EH (cell line): Measurements from ENCODE around the gene CEP70.
"Not testable (repeated sequence)": the region's sequence is repeated elsewhere in the genome, so short reads cannot be mapped to it uniquely, and the experiment has no call there.

ENCODE experiments used
- DNase-seq: peaks from one replicate; pipeline ENCODE4 v3.0.0-alpha.2; 2015; ENCODE audit warnings: low read depth

The CEP70 gene

GRCh38 chr3:138591392-138591791, 2.7 kb downstream of the CEP70 start:
- DNase-seq = no peak

GRCh38 chr3:138588445-138588844, 5.6 kb downstream of the CEP70 start:
- DNase-seq = no peak

GRCh38 chr3:138587374-138587773, 6.7 kb downstream of the CEP70 start:
- no peak for DNase-seq

GRCh38 chr3:138578961-138579574, 15.0 kb downstream of the CEP70 start:
- DNase-seq = no peak

- DNase-seq = no peak
These were observed 15.9 kb downstream of the CEP70 start for GRCh38 chr3:138578141-138578540.

GRCh38 chr3:138573138-138573537, 20.9 kb downstream of the CEP70 start:
- no peak for DNase-seq

DNA sequence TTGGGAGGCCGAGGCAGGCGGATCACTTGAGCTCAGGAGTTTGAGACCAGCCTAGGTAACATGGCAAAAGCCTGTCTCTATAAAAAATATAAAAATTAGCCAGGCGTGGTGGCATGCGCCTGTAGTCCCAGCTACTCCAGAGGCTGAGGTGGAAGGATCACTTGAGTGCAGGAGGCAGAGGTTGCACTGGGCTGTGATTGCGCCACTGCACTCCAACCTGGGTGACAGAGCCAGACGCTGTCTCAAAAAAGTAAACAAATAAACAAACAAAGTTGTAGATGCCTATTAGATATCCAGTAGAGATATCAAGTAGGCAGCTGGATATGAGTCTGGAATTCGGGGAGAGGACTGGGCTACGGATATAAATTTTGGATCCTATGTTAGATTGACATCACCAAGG, 24.4 kb downstream of the CEP70 start:
- DNase-seq = not testable (repeated sequence)

DNA sequence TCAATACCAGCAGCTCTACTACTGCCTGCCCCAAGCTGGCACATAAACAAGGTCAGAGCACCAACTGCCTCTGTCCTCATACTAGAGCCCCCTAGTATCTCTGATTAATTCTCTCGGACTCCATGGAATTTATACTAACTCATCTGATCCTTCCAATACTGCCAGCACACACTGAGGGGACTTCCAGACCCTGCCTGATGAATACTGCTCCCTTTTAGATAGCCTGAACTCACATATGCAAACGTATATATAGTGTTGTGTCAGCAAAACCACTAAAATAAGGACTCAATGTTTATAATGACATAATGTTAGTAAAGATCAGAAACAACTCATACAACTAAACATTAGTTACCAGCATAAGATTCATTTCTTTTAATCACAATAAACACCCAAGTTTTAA, 25.0 kb downstream of the CEP70 start:
- peak; percentile 3 for DNase-seq

DNA sequence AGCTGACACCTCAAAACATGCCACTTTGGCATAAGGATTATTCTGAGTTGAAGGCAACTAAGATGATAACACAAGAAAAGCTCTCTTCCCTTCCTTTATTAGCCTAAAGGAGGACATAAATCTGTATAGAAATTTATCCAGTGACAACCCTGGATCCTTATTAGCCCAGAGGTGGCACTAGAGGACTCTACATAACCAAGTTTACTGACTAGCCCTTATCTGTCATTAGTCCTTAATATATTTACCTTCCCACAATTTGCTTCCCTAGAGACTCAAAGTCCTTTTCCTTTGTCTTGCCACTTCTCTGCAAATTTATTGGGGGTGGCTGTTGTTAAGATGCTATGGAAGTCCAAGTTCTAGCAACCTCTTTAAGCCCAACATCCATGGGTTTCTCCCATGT, 26.7 kb downstream of the CEP70 start:
- peak; percentile 3 for DNase-seq

- DNase-seq = not testable (repeated sequence)
These were observed 27.8 kb downstream of the CEP70 start for GRCh38 chr3:138566293-138566692.

DNA sequence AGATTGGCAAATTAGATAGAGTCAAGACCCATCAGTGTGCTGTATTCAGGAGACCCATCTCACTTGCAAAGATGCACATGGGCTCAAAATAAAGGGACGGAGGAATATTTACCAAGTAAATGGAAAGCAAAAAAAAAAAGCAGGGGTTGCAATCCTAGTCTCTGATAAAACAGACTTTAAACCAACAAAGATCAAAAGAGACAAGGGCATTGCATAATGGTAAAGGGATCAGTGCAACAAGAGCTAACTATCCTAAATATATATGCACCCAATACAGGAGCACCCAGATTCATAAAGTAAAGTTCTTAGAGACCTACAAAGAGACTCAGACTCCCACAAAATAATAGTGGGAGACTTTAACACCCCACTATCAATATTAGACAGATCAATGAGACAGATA, 31.2 kb downstream of the CEP70 start:
- DNase-seq = not testable (repeated sequence)

DNA sequence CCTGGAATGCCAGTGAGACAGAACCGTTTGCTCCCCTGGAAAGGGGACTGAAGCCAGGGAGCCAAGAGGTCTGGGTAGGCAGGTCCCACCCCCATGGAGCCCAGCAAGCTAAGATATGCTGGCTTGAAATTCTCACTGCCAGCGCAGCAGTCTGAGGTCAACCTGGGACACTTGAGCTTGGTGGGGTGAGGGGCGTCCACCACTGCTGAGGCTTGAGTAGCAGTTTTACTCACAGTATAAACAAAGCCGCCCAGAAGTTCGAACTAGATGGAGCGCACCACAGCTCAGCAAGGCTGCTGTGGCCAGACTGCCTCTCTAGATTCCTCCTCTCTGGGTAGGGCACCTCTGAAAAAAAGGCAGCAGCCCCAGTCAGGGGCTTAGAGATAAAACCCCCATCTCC, 33.6 kb downstream of the CEP70 start:
- no peak for DNase-seq

GRCh38 chr3:138559134-138559533, 34.9 kb downstream of the CEP70 start:
- DNase-seq = no peak

DNA sequence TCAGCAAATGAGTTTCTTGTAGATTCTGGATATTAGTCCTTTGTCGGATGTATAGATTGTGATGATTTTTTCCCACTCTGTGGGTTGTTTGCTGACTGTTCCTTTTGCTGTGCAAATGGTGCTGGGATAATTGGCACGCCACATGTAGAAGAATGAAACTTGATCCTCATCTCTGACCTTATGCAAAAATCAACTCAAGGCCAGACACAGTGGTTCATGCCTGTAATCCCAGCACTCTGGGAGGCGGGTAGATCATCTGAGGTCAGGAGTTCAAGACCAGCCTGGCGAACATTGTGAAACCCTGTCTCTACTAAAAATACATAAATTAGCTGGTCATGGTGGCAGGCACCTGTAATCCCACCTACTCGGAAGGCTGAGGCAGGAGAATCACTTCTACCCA, 39.3 kb downstream of the CEP70 start:
- DNase-seq = not testable (repeated sequence)

DNA sequence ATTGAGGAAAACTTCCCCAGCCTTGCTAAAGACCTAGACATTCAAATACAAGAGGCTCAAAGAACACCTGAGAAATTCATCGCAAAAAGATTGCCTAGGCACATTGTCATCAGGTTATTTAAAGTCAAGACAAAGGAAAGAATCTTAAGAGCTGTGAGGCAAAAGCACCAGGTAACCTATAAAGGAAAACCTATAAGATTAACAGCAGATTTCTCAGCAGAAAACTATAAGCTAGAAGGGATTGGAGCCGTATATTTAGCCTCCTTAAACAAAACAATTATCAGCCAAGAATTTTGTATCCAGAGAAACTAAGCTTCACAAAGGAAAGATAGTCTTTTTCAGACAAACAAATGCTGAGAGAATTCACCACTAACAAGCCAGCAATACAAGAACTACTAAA, 43.1 kb downstream of the CEP70 start:
- not testable (repeated sequence) for DNase-seq

- DNase-seq = no peak
These were observed 44.7 kb downstream of the CEP70 start for GRCh38 chr3:138549179-138549977.

DNA sequence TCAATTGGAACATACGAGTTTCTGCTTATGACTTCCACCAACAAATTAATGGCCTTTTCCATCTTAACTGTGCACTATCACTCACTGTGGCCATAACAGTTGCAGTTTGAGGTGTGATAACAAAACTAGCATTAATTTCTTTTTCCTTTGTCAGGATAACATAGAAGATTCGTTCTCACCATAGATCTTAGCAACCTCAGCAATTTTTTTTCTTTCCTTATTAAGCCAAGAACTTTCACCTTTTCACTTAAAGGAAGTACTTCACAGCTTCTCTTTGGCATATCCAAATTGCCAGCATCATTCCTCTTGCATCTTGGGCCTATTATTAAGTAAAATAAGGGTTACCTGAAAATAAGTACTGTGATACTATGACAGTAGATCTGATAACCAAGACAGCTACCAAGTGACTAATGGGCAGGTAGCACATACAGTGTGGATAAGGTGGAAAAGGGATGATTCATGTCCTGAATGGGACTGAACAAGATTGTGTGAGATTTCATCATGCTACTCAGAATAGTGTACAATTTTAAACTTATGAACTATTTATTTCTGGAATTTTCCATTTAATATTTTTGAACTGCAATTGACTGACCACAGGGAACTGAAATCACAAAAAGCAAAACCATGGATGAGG, 46.6 kb downstream of the CEP70 start:
- no peak for DNase-seq

DNA sequence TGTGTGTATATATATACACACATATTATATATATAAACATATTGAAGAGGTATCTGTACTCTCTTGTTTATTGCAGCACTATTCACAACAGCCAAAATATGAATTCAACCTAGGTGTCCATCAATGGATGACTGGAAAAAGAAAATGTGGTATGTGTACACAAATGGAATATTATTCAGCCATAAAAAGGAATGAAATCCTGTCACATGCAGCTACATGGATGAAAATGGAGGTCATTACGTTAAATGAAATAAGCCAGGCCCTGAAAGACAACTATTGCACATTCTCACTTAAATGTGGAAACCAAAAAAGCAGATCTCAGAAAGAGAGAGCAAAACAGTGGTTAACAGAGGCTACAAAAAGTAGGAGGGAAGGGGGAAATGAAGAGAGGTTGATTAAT, 49.5 kb downstream of the CEP70 start:
- DNase-seq = no peak

- DNase-seq = no peak
These were observed 51.1 kb downstream of the CEP70 start for GRCh38 chr3:138542977-138543376.

GRCh38 chr3:138539352-138539751, 54.7 kb downstream of the CEP70 start:
- DNase-seq = no peak

DNA sequence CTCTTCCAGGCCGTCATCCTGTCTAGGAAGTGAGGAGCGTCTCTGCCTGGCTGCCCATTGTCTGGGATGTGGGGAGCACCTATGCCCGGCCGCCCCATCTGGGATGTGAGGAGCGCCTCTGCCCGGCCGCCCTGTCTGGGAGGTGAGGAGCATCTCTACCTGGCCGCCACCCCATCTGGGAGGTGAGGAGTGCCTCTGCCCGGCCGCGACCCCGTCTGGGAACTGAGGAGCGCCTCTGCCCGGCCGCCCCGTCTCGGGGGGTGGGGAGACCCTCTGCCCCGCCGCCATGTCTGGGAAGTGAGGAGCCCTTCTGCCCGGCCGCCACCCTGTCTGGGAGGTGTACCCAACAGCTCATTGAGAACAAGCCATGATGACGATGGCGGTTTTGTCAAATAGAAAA, 72.6 kb downstream of the CEP70 start:
- DNase-seq = not testable (repeated sequence)

- DNase-seq = no peak
These were observed 80.8 kb downstream of the CEP70 start for GRCh38 chr3:138513090-138513843.

DNA sequence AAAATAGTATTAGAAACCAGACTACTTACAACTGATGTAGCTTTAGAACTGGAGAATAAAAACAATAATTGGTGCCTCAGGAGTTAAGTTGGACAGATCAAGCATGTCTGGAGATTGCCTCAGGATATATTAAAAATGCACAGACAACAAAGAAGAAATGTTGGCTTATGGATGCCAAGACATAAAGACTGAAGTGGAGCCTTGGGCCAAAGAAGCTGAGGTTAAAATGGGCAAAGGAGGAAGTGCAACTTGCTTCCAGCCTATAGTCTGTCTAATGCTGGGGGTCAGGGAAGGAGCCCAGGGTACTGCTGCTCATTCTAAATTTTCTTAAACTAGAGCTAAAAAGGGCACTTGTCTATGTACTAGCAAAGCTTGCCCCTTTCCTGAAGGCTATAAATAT, 82.1 kb downstream of the CEP70 start:
- no peak for DNase-seq
